ENCODE results near the gene MTLN.
"Not testable (repeated sequence)": the region's sequence is repeated elsewhere in the genome, so short reads cannot be mapped to it uniquely, and the experiment has no call there.

The MTLN gene

GRCh38 chr2:110204408-110205385 lies 7.7 kb downstream of the MTLN start, which contains the start of gene NPHP1:
Gene NPHP1, minus strand, starts transcription at chr2:110205013. Its CDS starts 45 bp downstream, at chr2:110204968.
- DNase-seq (ENCODE audit: insufficient read length, low spot score), result peak; percentile 80
- no peak for FAIRE-seq

GRCh38 chr2:110198016-110198415 lies 14.3 kb downstream of the MTLN start:
- DNase-seq (ENCODE audit: insufficient read length, low spot score) (no peak), FAIRE-seq (no peak)
- TF ChIP-seq CTCF (IDR thresholded peaks at IDR 0.05; ENCODE audit: insufficient read depth, missing control alignments), result no peak

More at GRCh38 chr2:110204408-110205385, 7.7 kb downstream of the MTLN start, which contains the start of gene NPHP1:
- no peak for TF ChIP-seq CTCF (IDR thresholded peaks at IDR 0.05; ENCODE audit: insufficient read depth, missing control alignments)

- DNase-seq (ENCODE audit: insufficient read length, low spot score) (no peak), FAIRE-seq (no peak)
- TF ChIP-seq CTCF (IDR thresholded peaks at IDR 0.05; ENCODE audit: insufficient read depth, missing control alignments), result no peak
Measured at GRCh38 chr2:110197452-110197851, 14.9 kb downstream of the MTLN start.

GRCh38 chr2:110190169-110190568 lies 22.2 kb downstream of the MTLN start:
- FAIRE-seq; DNase-seq (ENCODE audit: insufficient read length, low spot score): not testable (repeated sequence)

- DNase-seq (ENCODE audit: insufficient read length, low spot score), result no peak
- TF ChIP-seq CTCF (IDR thresholded peaks at IDR 0.05; ENCODE audit: insufficient read depth, missing control alignments), result no peak
- no peak for FAIRE-seq
Measured at GRCh38 chr2:110182449-110182848, 29.9 kb downstream of the MTLN start.

GRCh38 chr2:110180036-110180435 lies 32.3 kb downstream of the MTLN start:
- no peak for FAIRE-seq
- no peak for DNase-seq (ENCODE audit: insufficient read length, low spot score)
- no peak for TF ChIP-seq CTCF (IDR thresholded peaks at IDR 0.05; ENCODE audit: insufficient read depth, missing control alignments)

- no peak for TF ChIP-seq CTCF (IDR thresholded peaks at IDR 0.05; ENCODE audit: insufficient read depth, missing control alignments)
- no peak for FAIRE-seq
- DNase-seq (ENCODE audit: insufficient read length, low spot score), result no peak
Measured at GRCh38 chr2:110173523-110173922, 38.8 kb downstream of the MTLN start.

All from D721Med (cell line).